B cell (primary cell): ENCODE measurements around the gene TMEM107.

ENCODE experiments used
- CTCF ChIP-seq: fragments of 200-600 bp; IDR thresholded peaks from one replicate; pipeline ENCODE4 v1.8.0; 2022; ENCODE audit warnings: antibody characterized with exemption, mild to moderate bottlenecking
- EZH2 ChIP-seq: IDR thresholded peaks from 2 replicates; pipeline ENCODE4 v1.6.1; 2012; ENCODE audit warnings: borderline replicate concordance, low read depth, mild to moderate bottlenecking, moderate library complexity, low read length; ENCODE audit not compliant: insufficient read depth, poor library complexity, severe bottlenecking

- TF ChIP-seq CTCF: no peak
- TF ChIP-seq EZH2: no peak
These were observed 20.3 kb downstream of the TMEM107 start for GRCh38 chr17:8155996-8156245.
